ENCODE measurements around the gene CCDC33.
A peak's percentile ranks its signal among the peaks of the same experiment; 100 is the strongest.

CCDC33 gene

GRCh38 chr15:74369084-74369745 is 133.1 kb downstream of the CCDC33 start:
- DNase-seq, result no peak

GRCh38 chr15:74369756-74370155 is 133.6 kb downstream of the CCDC33 start:
- DNase-seq, result no peak

GRCh38 chr15:74370471-74370870 is 134.3 kb downstream of the CCDC33 start:
- no peak for DNase-seq

- DNase-seq, result no peak
Measured at GRCh38 chr15:74373056-74373650, 137.0 kb downstream of the CCDC33 start.

- peak; percentile 95 for DNase-seq
Measured at GRCh38 chr15:74373731-74374647, 137.9 kb downstream of the CCDC33 start.

- no peak for DNase-seq
Measured at GRCh38 chr15:74374648-74375302, 138.6 kb downstream of the CCDC33 start.

GRCh38 chr15:74375303-74375693 is 139.2 kb downstream of the CCDC33 start:
- peak; percentile 85 to 86 for DNase-seq

- no peak for DNase-seq
Measured at GRCh38 chr15:74376226-74376625, 140.1 kb downstream of the CCDC33 start.

- no peak for DNase-seq
Measured at GRCh38 chr15:74376825-74377581, 140.9 kb downstream of the CCDC33 start.

GRCh38 chr15:74377831-74378766 is 142.0 kb downstream of the CCDC33 start:
- DNase-seq, result no peak

- DNase-seq, result no peak
Measured at GRCh38 chr15:74378848-74379247, 142.7 kb downstream of the CCDC33 start.

- DNase-seq, result no peak
Measured at GRCh38 chr15:74380361-74381189, 144.4 kb downstream of the CCDC33 start.

- no peak for DNase-seq
Measured at GRCh38 chr15:74381190-74381453, 145.0 kb downstream of the CCDC33 start.

GRCh38 chr15:74381481-74381880 is 145.4 kb downstream of the CCDC33 start:
- no peak for DNase-seq

- peak; percentile 77 to 80 for DNase-seq
Measured at GRCh38 chr15:74382004-74382816, 146.1 kb downstream of the CCDC33 start.

- no peak for DNase-seq
Measured at GRCh38 chr15:74383286-74383685, 147.2 kb downstream of the CCDC33 start.

GRCh38 chr15:74383695-74384565 is 147.8 kb downstream of the CCDC33 start:
- DNase-seq, result peak; percentile 49 to 86

- DNase-seq, result no peak
Measured at GRCh38 chr15:74384566-74384880, 148.4 kb downstream of the CCDC33 start.
